Measurements from ENCODE around the gene MPIG6B. TPM values are rescaled to one million over a fixed set of nuclear protein-coding genes. Genes with fewer than 3 reads are reported as not detected.

Gene MPIG6B
- total RNA-seq, 1 donor from 2014 or later, result not detected

DNA sequence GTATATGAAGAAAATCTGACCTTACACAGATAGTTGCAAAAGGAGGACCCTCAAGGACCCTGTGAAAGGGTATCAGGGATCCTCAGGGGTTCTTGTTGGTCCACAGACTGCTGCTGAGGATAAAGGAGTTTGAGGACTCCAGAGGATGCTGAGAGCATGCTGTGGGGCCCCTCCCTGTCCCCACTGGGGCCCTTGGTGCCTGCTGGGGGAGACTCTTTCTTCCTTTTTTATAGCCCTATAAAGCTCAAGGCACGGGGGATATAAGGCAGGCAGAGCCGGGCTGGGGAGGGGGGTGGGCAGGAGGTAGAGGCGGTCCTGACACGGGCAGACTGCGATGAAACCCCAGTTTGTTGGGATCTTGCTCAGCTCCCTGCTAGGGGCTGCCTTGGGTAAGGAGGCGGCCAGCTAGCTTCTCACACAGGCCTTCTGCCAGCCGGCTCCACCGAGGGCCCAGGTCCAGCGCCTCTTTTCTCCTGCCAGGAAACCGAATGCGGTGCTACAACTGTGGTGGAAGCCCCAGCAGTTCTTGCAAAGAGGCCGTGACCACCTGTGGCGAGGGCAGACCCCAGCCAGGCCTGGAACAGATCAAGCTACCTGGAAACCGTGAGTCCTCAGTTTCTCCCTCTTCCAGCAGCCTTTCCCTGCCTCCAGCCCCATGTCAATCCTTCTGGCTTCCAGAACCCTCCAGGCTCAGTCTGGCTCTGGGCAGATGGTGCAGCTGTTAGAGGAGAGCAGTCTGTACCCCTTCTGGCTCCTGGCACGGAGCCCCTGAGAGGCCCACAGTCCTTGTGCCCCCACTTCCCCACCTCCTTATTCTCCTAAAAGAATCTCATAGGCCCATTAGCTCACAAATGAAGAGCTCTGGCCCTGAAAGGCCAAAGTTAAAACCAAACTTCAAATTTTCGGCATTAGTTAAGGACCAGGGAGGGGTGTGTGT lies 7.9 kb upstream of the MPIG6B start, which contains the start of gene LY6G6D:
LY6G6D (plus strand) TSS at position 327 of the 937 bp plus-strand sequence; CDS start at position 335, 8 bp downstream.
- TF ChIP-seq, protein P1, sequence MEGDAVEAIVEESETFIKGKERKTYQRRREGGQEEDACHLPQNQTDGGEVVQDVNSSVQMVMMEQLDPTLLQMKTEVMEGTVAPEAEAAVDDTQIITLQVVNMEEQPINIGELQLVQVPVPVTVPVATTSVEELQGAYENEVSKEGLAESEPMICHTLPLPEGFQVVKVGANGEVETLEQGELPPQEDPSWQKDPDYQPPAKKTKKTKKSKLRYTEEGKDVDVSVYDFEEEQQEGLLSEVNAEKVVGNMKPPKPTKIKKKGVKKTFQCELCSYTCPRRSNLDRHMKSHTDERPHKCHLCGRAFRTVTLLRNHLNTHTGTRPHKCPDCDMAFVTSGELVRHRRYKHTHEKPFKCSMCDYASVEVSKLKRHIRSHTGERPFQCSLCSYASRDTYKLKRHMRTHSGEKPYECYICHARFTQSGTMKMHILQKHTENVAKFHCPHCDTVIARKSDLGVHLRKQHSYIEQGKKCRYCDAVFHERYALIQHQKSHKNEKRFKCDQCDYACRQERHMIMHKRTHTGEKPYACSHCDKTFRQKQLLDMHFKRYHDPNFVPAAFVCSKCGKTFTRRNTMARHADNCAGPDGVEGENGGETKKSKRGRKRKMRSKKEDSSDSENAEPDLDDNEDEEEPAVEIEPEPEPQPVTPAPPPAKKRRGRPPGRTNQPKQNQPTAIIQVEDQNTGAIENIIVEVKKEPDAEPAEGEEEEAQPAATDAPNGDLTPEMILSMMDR (IDR thresholded peaks at IDR 0.05), result no peak

DNA sequence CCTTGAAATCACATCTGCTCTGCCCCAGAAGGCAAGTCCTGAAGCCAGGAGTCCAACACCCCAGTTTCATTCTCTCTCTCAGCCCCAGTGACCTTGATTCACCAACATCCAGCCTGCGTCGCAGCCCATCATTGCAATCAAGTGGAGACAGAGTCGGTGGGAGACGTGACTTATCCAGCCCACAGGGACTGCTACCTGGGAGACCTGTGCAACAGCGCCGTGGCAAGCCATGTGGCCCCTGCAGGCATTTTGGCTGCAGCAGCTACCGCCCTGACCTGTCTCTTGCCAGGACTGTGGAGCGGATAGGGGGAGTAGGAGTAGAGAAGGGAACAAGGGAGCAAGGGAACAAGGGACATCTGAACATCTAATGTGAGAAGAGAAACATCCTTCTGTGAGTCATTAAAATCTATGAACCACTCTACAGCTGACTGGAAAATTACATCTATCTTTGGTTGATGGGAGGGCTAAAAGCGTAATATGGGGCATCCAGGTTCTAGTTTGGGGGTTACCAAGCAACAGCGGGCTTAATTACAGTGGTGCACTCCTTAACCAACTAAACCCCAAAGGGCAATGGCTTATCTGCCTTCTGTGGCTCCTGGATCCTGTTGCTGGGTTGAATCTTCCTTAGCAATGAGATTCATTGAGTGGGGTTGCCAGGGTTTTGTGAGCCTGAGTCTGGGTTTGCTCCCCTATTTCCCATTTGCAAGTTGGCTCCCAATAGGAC lies 5.5 kb upstream of the MPIG6B start:
- H3K27me3 Mint-ChIP-seq, result no peaks in the 10 kb centered on the region

More for the DNA sequence above, 7.9 kb upstream of the MPIG6B start, which contains the start of gene LY6G6D:
- ChIA-PET CTCF (no interaction called here), POLR2A (interaction anchor here (0.6 to 1.3 kb wide), 5 partner anchors 12 to 147 kb away, joined by 3 to 4 read pairs (median 4); partner anchors contain the start of gene ABHD16A)
- no peaks in the 10 kb centered on the region for H3K27me3 Mint-ChIP-seq
- H3K9me3 Mint-ChIP-seq, result no peaks in the 10 kb centered on the region
- no peaks in the 10 kb centered on the region for H3K36me3 Mint-ChIP-seq (ENCODE audit: low read depth)
- peaks cover 12% of the 10 kb centered on the region for H3K4me1 Mint-ChIP-seq
- H3K27ac Mint-ChIP-seq, result no peak within 1 kb of the TSS
- intact Hi-C loops (cut with micrococcal nuclease), result no loop called here
- H3K4me3 Mint-ChIP-seq, result no peak within 1 kb of the TSS
- DNase-seq (no peak), ATAC-seq (ENCODE audit: low read depth) (no peak)

DNA sequence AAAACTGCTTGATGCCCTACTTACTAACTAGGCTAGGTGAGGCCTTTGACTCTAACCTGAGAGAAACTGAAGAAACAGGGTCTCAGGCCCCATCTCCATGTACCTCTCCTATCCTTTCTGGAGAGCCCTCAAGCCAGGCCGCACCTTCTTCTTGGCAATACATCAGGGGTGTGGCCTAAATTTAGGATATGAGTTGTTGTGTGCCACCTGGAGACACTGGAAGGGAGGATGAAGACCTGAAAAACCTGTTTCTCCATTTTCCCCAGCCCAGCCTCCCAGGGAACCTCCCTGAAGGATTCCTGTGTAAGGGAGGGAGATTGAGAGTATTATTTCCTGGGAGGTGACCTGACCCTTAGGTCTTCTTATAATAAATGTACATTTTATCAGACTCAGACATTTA lies 4.9 kb upstream of the MPIG6B start:
- ATAC-seq (ENCODE audit: low read depth), result no peak
- H3K4me3 Mint-ChIP-seq, result no peak overlapping the region
- H3K27me3 Mint-ChIP-seq, result no peaks in the 10 kb centered on the region
- POLR2A ChIA-PET, result no interaction called here
- intact Hi-C loops (cut with micrococcal nuclease), result no loop called here
- DNase-seq, result no peak
- H3K27ac Mint-ChIP-seq, result no peak overlapping the region
- no peaks in the 10 kb centered on the region for H3K9me3 Mint-ChIP-seq
- H3K36me3 Mint-ChIP-seq (ENCODE audit: low read depth), result no peaks in the 10 kb centered on the region
- TF ChIP-seq, protein P1 (IDR thresholded peaks at IDR 0.05), result no peak
- peaks cover 2% of the 10 kb centered on the region for H3K4me1 Mint-ChIP-seq
- CTCF ChIA-PET, result no interaction called here

More for the DNA sequence above, 5.5 kb upstream of the MPIG6B start:
- Mint-ChIP-seq H3K4me3 (no peak overlapping the region), H3K36me3 (ENCODE audit: low read depth) (no peaks in the 10 kb centered on the region), H3K27ac (no peak overlapping the region), H3K4me1 (no peaks in the 10 kb centered on the region), H3K9me3 (no peaks in the 10 kb centered on the region)
- ChIA-PET CTCF (no interaction called here), POLR2A (no interaction called here)
- TF ChIP-seq, protein P1 (IDR thresholded peaks at IDR 0.05), result no peak
- intact Hi-C loops (cut with micrococcal nuclease), result no loop called here
- DNase-seq, result no peak
- ATAC-seq (ENCODE audit: low read depth), result no peak

DNA sequence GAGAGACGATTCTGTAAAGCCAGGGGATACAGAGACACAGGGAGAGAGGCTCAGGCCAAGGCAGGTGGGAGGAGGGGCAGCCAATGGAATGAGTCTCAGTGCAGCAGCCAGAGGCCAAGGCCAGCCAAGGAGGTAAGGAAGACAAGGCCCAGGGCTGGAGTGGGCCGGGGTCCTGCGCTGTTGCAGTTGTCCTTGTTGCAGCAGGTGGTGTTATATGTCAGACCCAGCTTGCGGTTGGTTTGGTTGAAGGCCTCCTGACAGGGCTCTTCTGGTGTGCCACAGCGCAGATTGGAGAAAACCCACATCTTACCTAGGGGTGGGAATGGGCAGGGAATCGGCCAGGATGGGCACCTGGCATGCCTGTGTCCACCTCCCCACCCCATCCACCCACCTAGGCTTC lies 4.2 kb upstream of the MPIG6B start:
- DNase-seq (no peak), ATAC-seq (ENCODE audit: low read depth) (no peak)
- no peak overlapping the region for H3K27ac Mint-ChIP-seq
- no peaks in the 10 kb centered on the region for H3K27me3 Mint-ChIP-seq
- CTCF ChIA-PET, result no interaction called here
- POLR2A ChIA-PET, result interaction anchor here (0.6 to 0.7 kb wide), 2 partner anchors 30 to 95 kb away, joined by 3 to 4 read pairs; no protein-coding TSS in a partner anchor
- H3K36me3 Mint-ChIP-seq (ENCODE audit: low read depth), result no peaks in the 10 kb centered on the region
- intact Hi-C loops (cut with micrococcal nuclease), result no loop called here
- no peaks in the 10 kb centered on the region for H3K9me3 Mint-ChIP-seq
- TF ChIP-seq, protein P1 (IDR thresholded peaks at IDR 0.05), result no peak
- no peak overlapping the region for H3K4me3 Mint-ChIP-seq
- peaks cover 7% of the 10 kb centered on the region for H3K4me1 Mint-ChIP-seq

Data from activated B cell treated with CpG ODN at 0.5 μM for 24 hours (primary cell).